HepG2 (cell line): ENCODE measurements around the gene C2orf78. TPM values are rescaled to one million over a fixed set of nuclear protein-coding genes. Genes with fewer than 3 reads are reported as not detected.

Experiments used
- ATAC-seq: fragments of 200-7000 bp; cut with Tn5 transposase; 3 replicates; pipeline ENCODE4 v1.9.1; 2020; ENCODE audit warnings: mild to moderate bottlenecking, moderate library complexity
- BruUV-seq: library from RNA; stranded (reverse); fragments of 400-500 nt; replicated peaks from 2 replicates; lab custom pipeline; 2021; lab: Mats Ljungman, UMichigan
- CTCF ChIA-PET: fragments of 300-600 bp; formaldehyde crosslinking; extraction: SDS; loops from one replicate; lab custom pipeline; 2021; ENCODE audit warnings: low total read pairs, inconsistent platforms, low intra/inter-chr PET ratio; lab: Yijun Ruan, JAX
- POLR2A ChIA-PET: fragments of 350-600 bp; sonication (Branson Sonifier 250); formaldehyde crosslinking; loops from one replicate; lab custom pipeline; 2020; ENCODE audit warnings: antibody characterized with exemption, inconsistent platforms; lab: Yijun Ruan, JAX
- DNase-seq: peaks from one replicate; pipeline ENCODE4 v3.0.0-alpha.2; 2015; ENCODE audit warnings: low spot score
- FAIRE-seq: peaks from 3 replicates; lab custom pipeline; 2011; peaks lifted over from hg19 to GRCh38; lab: Jason Lieb, UNC
- H2AFZ ChIP-seq: one replicate; pipeline ENCODE4 v1.6.1; 2011; ENCODE audit warnings: low read length, inconsistent platforms
- H3K27ac ChIP-seq: fragments of 300-600 bp; 3 replicates; pipeline ENCODE4 v1.8.0; 2011; ENCODE audit warnings: mixed run types, mild to moderate bottlenecking, mixed read lengths, low read length, inconsistent platforms; ENCODE audit not compliant: insufficient read depth; ENCODE audit errors: extremely low read length
- H3K27me3 ChIP-seq, 2 experiments: fragments of 200-600 bp in 1 of 2; 2 replicates in 1 of 2; 3 replicates in 1 of 2; pipeline versions ENCODE4 v1.6.0 to v1.8.0; 2011; ENCODE audit warnings: low read length in 2 of 2, mild to moderate bottlenecking in 2 of 2, moderate library complexity in 2 of 2, inconsistent platforms in 1 of 2; ENCODE audit not compliant: insufficient read depth in 2 of 2, control insufficient read depth in 1 of 2
- H3K36me3 ChIP-seq, 2 experiments: fragments of 200-600 bp in 1 of 2; replicated peaks in 1 of 2; 2 replicates in 1 of 2; 3 replicates in 1 of 2; pipeline versions ENCODE4 v1.5.1 to v1.8.0; 2011; ENCODE audit warnings: low read length in 2 of 2, inconsistent platforms in 1 of 2; ENCODE audit not compliant: insufficient read depth in 2 of 2, control insufficient read depth in 1 of 2
- H3K4me1 ChIP-seq: 2 replicates; pipeline ENCODE4 v1.5.1; 2012; ENCODE audit warnings: low read length, inconsistent platforms; ENCODE audit not compliant: insufficient read depth
- H3K4me2 ChIP-seq: 2 replicates; pipeline ENCODE4 v1.6.0; 2011; ENCODE audit warnings: low read depth, low read length, inconsistent platforms
- H3K4me3 ChIP-seq, 3 experiments: fragments of 200-600 bp in 1 of 3; sonication (generic), shearing (Covaris generic) in 1 of 3; replicated peaks in 1 of 3; 2 replicates each; pipeline ENCODE4 v1.5.1; 2011 to 2016; ENCODE audit warnings: low read length in 3 of 3, inconsistent platforms in 2 of 3, low read depth in 2 of 3, mild to moderate bottlenecking in 2 of 3, control low read depth in 1 of 3, mixed read lengths in 1 of 3; ENCODE audit not compliant: insufficient read depth in 1 of 3
- H3K79me2 ChIP-seq: one replicate; pipeline ENCODE4 v1.6.1; 2011; ENCODE audit warnings: low read length, inconsistent platforms; ENCODE audit not compliant: insufficient read depth
- H3K9ac ChIP-seq: 2 replicates; pipeline ENCODE4 v1.6.0; 2011; ENCODE audit warnings: mild to moderate bottlenecking, low read depth, low read length, inconsistent platforms; ENCODE audit not compliant: insufficient read depth
- H3K9me3 ChIP-seq: 2 replicates; pipeline ENCODE4 v1.5.1; 2012; ENCODE audit warnings: mild to moderate bottlenecking, low read length
- H4K20me1 ChIP-seq: 2 replicates; pipeline ENCODE4 v1.6.0; 2011; ENCODE audit warnings: inconsistent platforms, mild to moderate bottlenecking, low read length, moderate library complexity; ENCODE audit not compliant: insufficient read depth
- ELK4 ChIP-seq: sonication (generic); formaldehyde crosslinking; IDR thresholded peaks from 2 replicates; pipeline ENCODE4 v1.9.0; 2021; ENCODE audit warnings: missing genetic modification reagents, borderline replicate concordance
- NFIB ChIP-seq: sonication (generic); formaldehyde crosslinking; IDR thresholded peaks from 2 replicates; pipeline ENCODE4 v1.9.0; 2021; ENCODE audit warnings: missing genetic modification reagents, mild to moderate bottlenecking, borderline replicate concordance
- NFYB ChIP-seq: sonication (generic); formaldehyde crosslinking; IDR thresholded peaks from 2 replicates; pipeline ENCODE4 v1.4.0; 2020; ENCODE audit warnings: missing genetic modification reagents
- PPARG ChIP-seq: conservative IDR thresholded peaks from 2 replicates; pipeline ENCODE4 v1.6.1; 2016; ENCODE audit warnings: missing biosample characterization, missing genetic modification reagents
- RORA ChIP-seq: sonication (generic); formaldehyde crosslinking; IDR thresholded peaks from 2 replicates; pipeline ENCODE4 v1.5.0; 2020; ENCODE audit warnings: mild to moderate bottlenecking, missing genetic modification reagents, moderate library complexity
- ZFX ChIP-seq: sonication (generic); formaldehyde crosslinking; IDR thresholded peaks from 2 replicates; pipeline ENCODE4 v1.4.0; 2020; ENCODE audit warnings: mild to moderate bottlenecking, low read depth, missing genetic modification reagents, moderate library complexity
- ZNF235 ChIP-seq: sonication (generic); formaldehyde crosslinking; IDR thresholded peaks from 2 replicates; pipeline ENCODE4 v1.8.1; 2023; ENCODE audit warnings: mild to moderate bottlenecking, missing genetic modification reagents, borderline replicate concordance
- ZNF766 ChIP-seq: sonication (generic); formaldehyde crosslinking; IDR thresholded peaks from 2 replicates; pipeline ENCODE4 v1.5.0; 2020; ENCODE audit warnings: missing genetic modification reagents, borderline replicate concordance
- WGBS: methylation state at CpG from one replicate; pipeline ENCODE4 v1.1.6; 2017; ENCODE audit warnings: low lambda C conversion rate; 5-methylcytosine and 5-hydroxymethylcytosine counted together
- in situ Hi-C: cut with HindIII; loops from 2 replicates; pipeline ENCODE4 v1.10.0; 2017; ENCODE audit warnings: low pct_unique_long_range_greater_than_20kb; ENCODE audit not compliant: extremely low pct_ligation_motif_present
- intact Hi-C: fragments of 100-400 bp; cut with micrococcal nuclease; formaldehyde crosslinking; loops from one replicate; pipeline ENCODE4 v1.10.0; 2022; ENCODE audit not compliant: unreplicated experiment
- polyA plus RNA-seq, 8 experiments: library from polyadenylated mRNA; depleted of rRNA in 3 of 8; stranded (reverse) in 7 of 8; unstranded in 1 of 8; fragments of >200 nt; fragmentation: Illumina TruSeq in 4 of 8; extraction: Trizol in 4 of 8; gene quantifications; 2 replicates each; pipeline versions ENCODE4 v1.2.1 to v1.2.3, GENCODE V29; 2011 to 2016; ENCODE audit warnings: low read depth in 4 of 8, missing spikeins in 1 of 8, mixed read lengths in 1 of 8; ENCODE audit not compliant: insufficient read depth in 1 of 8
- total RNA-seq, 5 experiments: library from RNA; depleted of rRNA; stranded (reverse); fragments of >200 nt; fragmentation: Illumina TruSeq; extraction: Trizol; gene quantifications; 2 replicates each; pipeline ENCODE4 v1.2.3, GENCODE V29; 2016; ENCODE audit warnings: low read depth in 1 of 5
- TF ChIP-seq, protein P1 (sequence below): sonication (generic); formaldehyde crosslinking; IDR thresholded peaks from 2 replicates; pipeline ENCODE4 v1.5.0; 2020; ENCODE audit warnings: mild to moderate bottlenecking, missing genetic modification reagents
- TF ChIP-seq, protein P2 (sequence below): sonication (generic); formaldehyde crosslinking; IDR thresholded peaks from 2 replicates; pipeline ENCODE4 v1.4.0; 2020; ENCODE audit warnings: missing genetic modification reagents

The C2orf78 gene
- total and polyA plus RNA-seq, 2 of the 13 experiments (the other 11 are each of a cell fraction or from before 2014, with no cell fraction given), result not detected

DNA sequence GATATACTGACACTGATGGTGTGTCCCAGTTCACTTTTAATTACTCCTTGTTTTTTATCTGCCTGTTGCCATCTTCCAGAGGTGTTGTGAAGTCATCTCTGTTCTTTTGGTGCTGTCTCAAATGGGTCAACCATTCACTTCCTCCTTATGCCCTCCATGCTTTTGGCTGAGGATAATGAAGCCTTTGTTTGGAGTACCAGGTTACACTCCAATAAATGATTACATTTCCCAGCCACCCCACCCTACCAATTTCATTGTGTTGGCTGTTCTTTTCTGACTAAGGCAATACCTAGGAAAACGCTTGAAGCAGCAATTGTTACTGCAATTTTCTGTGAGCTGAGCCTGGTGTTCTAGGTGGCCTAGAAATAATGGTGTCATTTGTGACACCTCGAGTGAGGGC, 79.0 kb downstream of the C2orf78 start:
- DNase-seq (no peak), ATAC-seq (no peak)
- Histone ChIP-seq H3K36me3 (peaks cover 10 to 47% of the 10 kb centered on the region in 2 experiments), H3K9ac (no peak overlapping the region), H3K4me3 (no peak overlapping the region), H3K79me2 (no peaks in the 10 kb centered on the region), H3K27ac (no peak overlapping the region), H3K4me2 (no peak overlapping the region), H3K9me3 (no peaks in the 10 kb centered on the region), H4K20me1 (no peaks in the 10 kb centered on the region), H3K27me3 (no peaks in the 10 kb centered on the region), H3K4me1 (no peaks in the 10 kb centered on the region), H2AFZ (no peak overlapping the region)
- ChIA-PET POLR2A (interaction anchor here (1.1 kb wide), 1 partner anchor 34 kb away, joined by 4 read pairs; the partner anchor contains the start of gene STAMBP), CTCF (no interaction called here)
- no TSS peak for BruUV-seq
- in situ Hi-C loops, result no loop called here
- TF ChIP-seq ZNF235 (CRISPR knock-in tag) (no peak), NFIB (CRISPR knock-in tag) (no peak), RORA (CRISPR knock-in tag) (no peak), NFYB (CRISPR knock-in tag) (no peak), ZNF766 (no peak), ELK4 (CRISPR knock-in tag) (no peak), PPARG (CRISPR knock-in tag) (no peak), ZFX (CRISPR knock-in tag) (no peak)
- TF ChIP-seq, protein P1, sequence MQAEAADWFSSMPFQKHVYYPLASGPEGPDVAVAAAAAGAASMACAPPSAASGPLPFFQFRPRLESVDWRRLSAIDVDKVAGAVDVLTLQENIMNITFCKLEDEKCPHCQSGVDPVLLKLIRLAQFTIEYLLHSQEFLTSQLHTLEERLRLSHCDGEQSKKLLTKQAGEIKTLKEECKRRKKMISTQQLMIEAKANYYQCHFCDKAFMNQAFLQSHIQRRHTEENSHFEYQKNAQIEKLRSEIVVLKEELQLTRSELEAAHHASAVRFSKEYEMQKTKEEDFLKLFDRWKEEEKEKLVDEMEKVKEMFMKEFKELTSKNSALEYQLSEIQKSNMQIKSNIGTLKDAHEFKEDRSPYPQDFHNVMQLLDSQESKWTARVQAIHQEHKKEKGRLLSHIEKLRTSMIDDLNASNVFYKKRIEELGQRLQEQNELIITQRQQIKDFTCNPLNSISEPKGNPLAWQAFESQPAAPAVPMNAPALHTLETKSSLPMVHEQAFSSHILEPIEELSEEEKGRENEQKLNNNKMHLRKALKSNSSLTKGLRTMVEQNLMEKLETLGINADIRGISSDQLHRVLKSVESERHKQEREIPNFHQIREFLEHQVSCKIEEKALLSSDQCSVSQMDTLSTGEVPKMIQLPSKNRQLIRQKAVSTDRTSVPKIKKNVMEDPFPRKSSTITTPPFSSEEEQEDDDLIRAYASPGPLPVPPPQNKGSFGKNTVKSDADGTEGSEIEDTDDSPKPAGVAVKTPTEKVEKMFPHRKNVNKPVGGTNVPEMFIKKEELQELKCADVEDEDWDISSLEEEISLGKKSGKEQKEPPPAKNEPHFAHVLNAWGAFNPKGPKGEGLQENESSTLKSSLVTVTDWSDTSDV (CRISPR knock-in tag), result no peak
- TF ChIP-seq, protein P2, sequence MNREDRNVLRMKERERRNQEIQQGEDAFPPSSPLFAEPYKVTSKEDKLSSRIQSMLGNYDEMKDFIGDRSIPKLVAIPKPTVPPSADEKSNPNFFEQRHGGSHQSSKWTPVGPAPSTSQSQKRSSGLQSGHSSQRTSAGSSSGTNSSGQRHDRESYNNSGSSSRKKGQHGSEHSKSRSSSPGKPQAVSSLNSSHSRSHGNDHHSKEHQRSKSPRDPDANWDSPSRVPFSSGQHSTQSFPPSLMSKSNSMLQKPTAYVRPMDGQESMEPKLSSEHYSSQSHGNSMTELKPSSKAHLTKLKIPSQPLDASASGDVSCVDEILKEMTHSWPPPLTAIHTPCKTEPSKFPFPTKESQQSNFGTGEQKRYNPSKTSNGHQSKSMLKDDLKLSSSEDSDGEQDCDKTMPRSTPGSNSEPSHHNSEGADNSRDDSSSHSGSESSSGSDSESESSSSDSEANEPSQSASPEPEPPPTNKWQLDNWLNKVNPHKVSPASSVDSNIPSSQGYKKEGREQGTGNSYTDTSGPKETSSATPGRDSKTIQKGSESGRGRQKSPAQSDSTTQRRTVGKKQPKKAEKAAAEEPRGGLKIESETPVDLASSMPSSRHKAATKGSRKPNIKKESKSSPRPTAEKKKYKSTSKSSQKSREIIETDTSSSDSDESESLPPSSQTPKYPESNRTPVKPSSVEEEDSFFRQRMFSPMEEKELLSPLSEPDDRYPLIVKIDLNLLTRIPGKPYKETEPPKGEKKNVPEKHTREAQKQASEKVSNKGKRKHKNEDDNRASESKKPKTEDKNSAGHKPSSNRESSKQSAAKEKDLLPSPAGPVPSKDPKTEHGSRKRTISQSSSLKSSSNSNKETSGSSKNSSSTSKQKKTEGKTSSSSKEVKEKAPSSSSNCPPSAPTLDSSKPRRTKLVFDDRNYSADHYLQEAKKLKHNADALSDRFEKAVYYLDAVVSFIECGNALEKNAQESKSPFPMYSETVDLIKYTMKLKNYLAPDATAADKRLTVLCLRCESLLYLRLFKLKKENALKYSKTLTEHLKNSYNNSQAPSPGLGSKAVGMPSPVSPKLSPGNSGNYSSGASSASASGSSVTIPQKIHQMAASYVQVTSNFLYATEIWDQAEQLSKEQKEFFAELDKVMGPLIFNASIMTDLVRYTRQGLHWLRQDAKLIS, result no peak
- TF ChIP-seq, all 625 proteins: peak for 0
- FAIRE-seq, result no peak
- intact Hi-C loops, result no loop called here
- 95% methylated on average over 2 of the region's 2 CpGs for WGBS
